ENCODE data around the gene TMEM51.
"Not testable (repeated sequence)": the region's sequence is repeated elsewhere in the genome, so short reads cannot be mapped to it uniquely, and the experiment has no call there.

Gene TMEM51

GRCh38 chr1:15128077-15128476, 25.5 kb upstream of the TMEM51 start:
- DNase-seq: no peak

GRCh38 chr1:15128520-15129313, 24.8 kb upstream of the TMEM51 start:
- no peak for DNase-seq

GRCh38 chr1:15129944-15130343, 23.6 kb upstream of the TMEM51 start:
- DNase-seq: no peak

GRCh38 chr1:15130607-15131006, 22.9 kb upstream of the TMEM51 start:
- DNase-seq: no peak

GRCh38 chr1:15132965-15133364, 20.6 kb upstream of the TMEM51 start:
- no peak for DNase-seq

GRCh38 chr1:15134285-15134684, 19.3 kb upstream of the TMEM51 start:
- DNase-seq: no peak

GRCh38 chr1:15135604-15136003, 17.9 kb upstream of the TMEM51 start:
- DNase-seq: not testable (repeated sequence)

GRCh38 chr1:15137809-15138208, 15.7 kb upstream of the TMEM51 start:
- DNase-seq: no peak

- DNase-seq: no peak
Observed at GRCh38 chr1:15139654-15140350, 13.7 kb upstream of the TMEM51 start.

- no peak for DNase-seq
Observed at GRCh38 chr1:15141935-15142539, 11.5 kb upstream of the TMEM51 start.

GRCh38 chr1:15145327-15145726, 8.2 kb upstream of the TMEM51 start:
- no peak for DNase-seq

- DNase-seq: no peak
Observed at GRCh38 chr1:15146142-15146680, 7.3 kb upstream of the TMEM51 start.

GRCh38 chr1:15146971-15147376, 6.6 kb upstream of the TMEM51 start:
- DNase-seq: no peak

- DNase-seq: no peak
Observed at GRCh38 chr1:15148004-15148403, 5.5 kb upstream of the TMEM51 start.

- DNase-seq: no peak
Observed at GRCh38 chr1:15148475-15148874, 5.1 kb upstream of the TMEM51 start.

GRCh38 chr1:15148941-15149340, 4.6 kb upstream of the TMEM51 start:
- no peak for DNase-seq

GRCh38 chr1:15150376-15150775, 3.2 kb upstream of the TMEM51 start:
- DNase-seq: no peak

- no peak for DNase-seq
Observed at GRCh38 chr1:15151377-15151806, 2.2 kb upstream of the TMEM51 start.

- DNase-seq: no peak
Observed at GRCh38 chr1:15151871-15152270, 1.7 kb upstream of the TMEM51 start.

GRCh38 chr1:15152318-15153183, 996 bp upstream of the TMEM51 start:
- peak; percentile 40 for DNase-seq

- no peak for DNase-seq
Observed at GRCh38 chr1:15153842-15154479, 414 bp downstream of the TMEM51 start.

GRCh38 chr1:15154480-15155036, 1.0 kb downstream of the TMEM51 start:
- no peak for DNase-seq

Data from GF-D8 (cell line).